Renal cortex interstitium (tissue), 11 donors: Measurements from ENCODE around the gene DNASE1L2. TPM values are rescaled to one million over a fixed set of nuclear protein-coding genes. Genes with fewer than 3 reads are reported as not detected.

Experiments
- DNase-seq, 11 donors: peaks; one replicate each; pipeline ENCODE4 v3.0.0-alpha.2; 2013; ENCODE audit warnings: low read depth in 9 of 11, low spot score in 4 of 11; ENCODE audit errors: extremely low read depth in 1 of 11
- polyA plus RNA-seq, 3 donors: library from polyadenylated mRNA; unstranded; fragments of 120-200 nt; gene quantifications; one replicate each; pipeline ENCODE4 v1.2.1, GENCODE V29; 2013; ENCODE audit not compliant: insufficient read length in 3 of 3

DNASE1L2 gene
- polyA plus RNA-seq, 3 donors: 0.36 to 1.4 (median 1.4) TPM

GRCh38 chr16:2278272-2278608 lies 42.0 kb downstream of the DNASE1L2 start:
- DNase-seq: no peak

GRCh38 chr16:2278956-2279800 lies 42.9 kb downstream of the DNASE1L2 start:
- no peak for DNase-seq

- no peak for DNase-seq
Measured at GRCh38 chr16:2280461-2280860, 44.2 kb downstream of the DNASE1L2 start.

GRCh38 chr16:2280981-2281542 lies 44.8 kb downstream of the DNASE1L2 start:
- DNase-seq: no peak

- no peak for DNase-seq
Measured at GRCh38 chr16:2282262-2282661, 46.0 kb downstream of the DNASE1L2 start.

GRCh38 chr16:2282866-2283555 lies 46.8 kb downstream of the DNASE1L2 start:
- DNase-seq: no peak

- no peak for DNase-seq
Measured at GRCh38 chr16:2284001-2284770, 47.9 kb downstream of the DNASE1L2 start.

- DNase-seq: no peak
Measured at GRCh38 chr16:2284797-2285576, 48.7 kb downstream of the DNASE1L2 start.

GRCh38 chr16:2285731-2286191 lies 49.5 kb downstream of the DNASE1L2 start:
- DNase-seq: no peak

GRCh38 chr16:2286550-2286949 lies 50.3 kb downstream of the DNASE1L2 start:
- no peak for DNase-seq

- DNase-seq: no peak
Measured at GRCh38 chr16:2287916-2288547, 51.8 kb downstream of the DNASE1L2 start.

Other genes starting within 250 kb of the DNASE1L2 start
- gene SYNGR3, start 246.5 kb upstream of the DNASE1L2 start, polyA plus RNA-seq: 1 to 10 TPM; 1.6 to 2.6 (median 1.9) TPM
- 10 to 100 TPM; 16.6 to 28.6 (median 27.3) TPM for gene ZNF598, start 226.6 kb upstream of the DNASE1L2 start, polyA plus RNA-seq
- gene NPW, start 216.7 kb upstream of the DNASE1L2 start, polyA plus RNA-seq: 10 to 100 TPM in 1 of 3 donors, 1 to 10 TPM in 2; 3.8 to 12.4 (median 8.2) TPM
- gene NHERF2, start 209.5 kb upstream of the DNASE1L2 start, polyA plus RNA-seq: 100 to 1,000 TPM in 2 of 3 donors, 10 to 100 TPM in 1; 82.6 to 162 (median 147) TPM
- 10 to 100 TPM; 15.2 to 26.1 (median 19.9) TPM for gene NTHL1, start 188.6 kb upstream of the DNASE1L2 start, polyA plus RNA-seq
- 100 to 1,000 TPM; 138 to 170 (median 151) TPM for gene TSC2, start 188.5 kb upstream of the DNASE1L2 start, polyA plus RNA-seq
- 100 to 1,000 TPM in 2 of 3 donors, 10 to 100 TPM in 1; 53.6 to 123 (median 101) TPM for gene PKD1, start 100.5 kb upstream of the DNASE1L2 start, polyA plus RNA-seq
- gene RAB26, start 87.8 kb upstream of the DNASE1L2 start, polyA plus RNA-seq: 1 to 10 TPM; 2.6 to 3.4 (median 3.0) TPM
- gene TRAF7, start 80.7 kb upstream of the DNASE1L2 start, polyA plus RNA-seq: 10 to 100 TPM; 48.0 to 58.5 (median 49.3) TPM
- gene CASKIN1, start 39.8 kb upstream of the DNASE1L2 start, polyA plus RNA-seq: 1 to 10 TPM in 2 of 3 donors, under 1 TPM in 1; 1.00 to 2.4 (median 1.9) TPM
- gene MLST8, start 31.0 kb upstream of the DNASE1L2 start, polyA plus RNA-seq: 10 to 100 TPM; 41.6 to 55.8 (median 44.5) TPM
- 10 to 100 TPM in 1 of 3 donors, 1 to 10 TPM in 2; 4.5 to 11.0 (median 7.9) TPM for gene BRICD5, start 25.6 kb upstream of the DNASE1L2 start, polyA plus RNA-seq
- 10 to 100 TPM; 13.0 to 17.1 (median 14.9) TPM for gene PGP, start 21.6 kb upstream of the DNASE1L2 start, polyA plus RNA-seq
- gene E4F1, start 12.9 kb upstream of the DNASE1L2 start, polyA plus RNA-seq: 10 to 100 TPM; 13.0 to 24.9 (median 22.5) TPM
- 10 to 100 TPM; 59.0 to 76.2 (median 72.2) TPM for gene ECI1, start 15.1 kb downstream of the DNASE1L2 start, polyA plus RNA-seq
- gene RNPS1, start 31.7 kb downstream of the DNASE1L2 start, polyA plus RNA-seq: 100 to 1,000 TPM; 194 to 231 (median 219) TPM
- 1 to 10 TPM; 5.2 to 6.9 (median 6.3) TPM for gene ABCA3, start 104.3 kb downstream of the DNASE1L2 start, polyA plus RNA-seq
- 10 to 100 TPM in 2 of 3 donors, 1 to 10 TPM in 1; 9.5 to 14.0 (median 11.9) TPM for gene CCNF, start 193.0 kb downstream of the DNASE1L2 start, polyA plus RNA-seq
- gene TEDC2, start 223.7 kb downstream of the DNASE1L2 start, polyA plus RNA-seq: 10 to 100 TPM in 2 of 3 donors, 1 to 10 TPM in 1; 8.5 to 14.2 (median 11.8) TPM
- gene NTN3, start 234.9 kb downstream of the DNASE1L2 start, polyA plus RNA-seq: 1 to 10 TPM; 1.8 to 4.4 (median 3.5) TPM
- 10 to 100 TPM; 15.2 to 19.6 (median 19.0) TPM for gene TBC1D24, start 238.7 kb downstream of the DNASE1L2 start, polyA plus RNA-seq